CD4-positive, alpha-beta T cell treated with Interleukin-6 for 4 hours (primary cell): ENCODE data around the gene SSU72.
"Not testable (repeated sequence)": the region's sequence is repeated elsewhere in the genome, so short reads cannot be mapped to it uniquely, and the experiment has no call there.

Experiments
- DNase-seq: peaks from one replicate; pipeline ENCODE4 v3.0.0-alpha.2; 2020; ENCODE audit warnings: mixed read lengths

The SSU72 gene

DNA sequence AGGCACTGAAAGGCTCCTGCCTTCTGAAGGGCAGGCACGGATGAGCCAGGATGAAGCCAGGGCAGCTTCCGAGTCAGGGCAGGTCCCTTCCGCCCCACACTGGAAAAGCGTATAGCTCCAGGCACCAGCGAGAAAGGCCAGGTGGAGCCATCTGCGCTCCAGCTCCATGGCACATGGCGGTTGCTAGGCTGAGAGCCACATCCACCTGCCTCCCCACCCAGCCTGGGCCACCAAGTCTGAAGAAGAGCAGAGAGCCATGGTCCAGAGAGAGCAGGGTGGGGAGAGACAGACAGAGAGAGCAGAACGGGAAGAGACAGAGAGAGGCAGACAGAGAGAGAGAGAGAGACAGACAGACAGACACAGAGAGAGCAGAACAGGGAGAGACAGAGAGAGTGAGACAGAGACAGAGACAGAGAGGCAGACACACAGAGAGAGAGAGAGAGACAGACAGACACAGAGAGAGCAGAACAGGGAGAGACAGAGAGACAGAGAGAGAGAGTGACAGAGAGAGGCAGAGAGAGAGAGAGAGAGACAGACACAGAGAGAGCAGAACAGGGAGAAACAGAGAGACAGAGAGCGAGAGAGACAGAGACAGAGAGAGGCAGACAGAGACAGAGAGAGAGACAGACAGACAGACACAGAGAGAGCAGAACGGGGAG lies 20.1 kb upstream of the SSU72 start:
- DNase-seq, result no peak

DNA sequence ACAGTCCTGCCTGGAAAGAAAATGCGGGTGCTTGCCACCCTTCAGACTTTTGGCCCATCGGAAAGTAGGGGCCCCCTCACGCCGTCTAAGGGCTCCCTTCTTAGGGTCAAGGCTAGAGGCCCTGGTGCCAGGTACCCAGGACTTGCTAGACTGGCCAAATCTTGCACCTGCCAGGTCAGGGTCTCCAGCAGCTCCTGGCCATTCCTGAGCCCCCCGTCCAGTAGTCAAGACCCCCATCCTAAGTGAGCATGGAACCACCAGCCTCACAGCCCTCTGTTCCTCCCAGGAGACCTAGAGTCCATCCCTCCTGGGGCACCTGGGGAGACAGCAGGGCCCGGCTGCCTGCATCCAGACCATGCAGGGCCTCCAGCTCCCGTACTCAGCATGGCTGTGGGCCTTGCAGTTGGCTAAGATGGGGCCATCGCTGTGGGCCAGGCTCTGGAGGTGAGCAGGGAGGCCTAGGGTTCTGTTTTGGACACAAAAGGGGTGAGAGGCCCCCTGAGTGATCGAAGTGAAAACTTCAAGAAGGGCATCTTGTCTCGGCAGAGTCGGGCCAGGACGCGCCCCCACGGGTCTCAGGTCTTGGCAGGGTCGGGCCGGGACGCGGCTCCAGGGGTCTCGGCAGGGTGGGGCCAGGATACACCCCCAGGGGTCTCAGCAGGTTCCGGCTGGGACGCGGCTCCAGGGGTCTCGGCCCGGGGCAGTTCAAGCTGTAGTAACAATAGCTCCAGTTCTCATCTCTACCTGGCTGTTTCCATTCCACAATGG lies 19.4 kb upstream of the SSU72 start:
- no peak for DNase-seq

DNA sequence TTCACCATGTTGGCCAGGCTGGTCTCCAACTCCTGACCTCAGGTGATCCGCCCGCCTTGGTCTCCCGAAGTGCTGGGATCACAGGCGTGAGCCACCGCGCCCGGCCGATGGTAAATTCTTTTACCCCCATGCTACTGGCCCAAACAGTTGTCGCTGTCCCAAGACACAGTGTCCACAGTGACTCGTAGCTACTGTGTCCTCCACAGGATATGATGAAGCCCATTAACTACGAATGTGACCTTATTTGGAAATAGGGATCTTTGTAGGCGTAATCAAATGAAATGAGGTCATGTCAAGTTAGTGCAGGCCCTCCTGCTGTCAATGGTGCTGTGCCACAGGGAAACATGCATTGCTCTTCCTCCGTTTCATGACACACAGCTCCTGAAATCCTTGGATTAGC lies 16.8 kb upstream of the SSU72 start:
- no peak for DNase-seq

DNA sequence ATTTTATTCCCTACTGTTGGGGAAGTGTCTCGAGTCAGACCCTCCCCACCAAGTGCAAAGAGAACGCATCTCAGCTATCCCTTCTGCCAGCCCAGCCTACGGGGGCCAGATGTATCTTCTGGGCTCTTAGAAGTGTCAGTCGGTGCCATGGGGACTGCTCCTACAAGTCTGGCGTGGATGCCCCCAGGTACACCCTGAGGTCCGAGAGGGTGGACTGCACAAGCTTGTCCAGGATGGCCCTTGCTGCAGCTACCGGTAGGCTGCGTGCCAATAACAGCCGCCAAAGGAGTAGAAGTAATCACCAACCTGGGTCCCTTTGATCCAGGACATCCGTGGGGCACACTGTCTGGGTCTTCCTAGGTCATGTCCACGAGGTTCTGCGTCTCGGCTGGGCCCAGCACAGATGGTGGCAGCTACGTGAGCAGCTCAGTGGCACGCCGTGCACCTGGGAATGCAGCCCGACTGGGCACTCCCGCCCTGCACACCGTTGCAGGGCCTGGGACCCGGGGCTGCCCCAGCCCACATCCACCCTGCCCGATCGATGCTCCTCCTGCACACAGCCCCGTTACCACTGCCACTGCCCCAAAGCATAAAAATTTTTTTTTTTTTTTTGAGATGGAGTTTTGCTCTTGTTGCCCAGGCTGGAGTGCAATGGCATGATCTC lies 8.8 kb upstream of the SSU72 start:
- no peak for DNase-seq

DNA sequence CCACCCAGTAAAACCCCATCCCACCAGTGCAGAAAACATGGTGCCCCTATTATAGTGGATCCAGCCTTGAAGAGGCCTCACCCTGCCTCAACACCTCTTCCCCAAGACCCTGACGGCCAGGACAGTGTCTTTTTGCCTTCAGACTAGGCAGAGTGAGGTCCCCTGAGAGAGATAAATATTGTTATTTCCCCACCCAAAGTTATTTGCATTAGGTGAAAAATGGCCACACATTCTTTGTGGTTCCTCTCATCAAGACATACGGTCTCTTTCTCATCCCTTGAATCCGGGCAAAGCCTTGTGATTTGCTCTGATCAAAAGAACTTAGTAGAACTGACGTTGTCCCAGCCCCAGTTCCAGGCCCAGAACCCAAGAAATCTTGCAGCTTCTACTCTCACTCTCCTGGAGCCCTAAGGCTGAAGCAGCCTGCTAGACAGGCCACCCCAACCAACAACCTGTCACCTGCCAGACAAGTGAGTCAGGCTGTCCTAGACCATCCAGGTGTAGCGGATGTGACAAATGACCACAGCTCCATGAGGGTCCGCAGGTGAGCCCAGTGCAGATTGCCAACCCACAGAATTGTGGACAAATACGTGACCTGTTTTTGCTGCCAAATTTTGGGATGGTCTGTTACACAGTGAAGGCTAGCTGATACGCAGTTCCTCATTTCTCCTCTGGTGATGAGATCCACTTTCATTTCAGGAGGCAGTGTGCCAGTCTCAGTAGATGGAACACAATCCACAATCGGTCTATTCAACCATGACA lies 8.1 kb upstream of the SSU72 start:
- no peak for DNase-seq

DNA sequence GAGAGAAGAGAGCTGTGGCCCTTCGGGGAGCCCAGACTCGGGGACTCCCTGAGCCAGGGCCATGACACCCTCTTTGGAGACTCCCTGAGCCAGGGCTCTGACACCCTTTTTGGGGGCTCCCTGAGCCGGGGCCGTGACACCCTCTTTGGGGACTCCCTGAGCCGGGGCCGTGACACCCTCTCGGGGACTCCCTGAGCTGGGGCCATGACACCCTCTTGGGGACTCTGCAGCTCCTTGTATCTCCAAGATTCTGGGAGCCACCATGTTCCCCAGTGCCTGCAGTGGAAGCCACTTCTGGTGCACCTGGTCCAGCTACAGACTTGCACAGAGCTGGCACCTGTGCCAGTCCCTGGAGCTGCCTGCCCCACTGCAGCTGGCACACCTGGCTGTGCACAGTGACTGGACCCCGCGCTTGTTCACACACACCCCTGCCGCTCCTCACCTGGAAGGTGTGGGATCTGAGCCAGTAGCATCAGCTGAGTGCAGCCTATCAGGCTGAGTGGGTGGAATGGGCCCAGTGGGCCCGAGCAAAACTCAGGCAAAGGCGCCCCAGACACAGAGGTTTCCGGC lies 3.8 kb upstream of the SSU72 start:
- DNase-seq, result no peak

DNA sequence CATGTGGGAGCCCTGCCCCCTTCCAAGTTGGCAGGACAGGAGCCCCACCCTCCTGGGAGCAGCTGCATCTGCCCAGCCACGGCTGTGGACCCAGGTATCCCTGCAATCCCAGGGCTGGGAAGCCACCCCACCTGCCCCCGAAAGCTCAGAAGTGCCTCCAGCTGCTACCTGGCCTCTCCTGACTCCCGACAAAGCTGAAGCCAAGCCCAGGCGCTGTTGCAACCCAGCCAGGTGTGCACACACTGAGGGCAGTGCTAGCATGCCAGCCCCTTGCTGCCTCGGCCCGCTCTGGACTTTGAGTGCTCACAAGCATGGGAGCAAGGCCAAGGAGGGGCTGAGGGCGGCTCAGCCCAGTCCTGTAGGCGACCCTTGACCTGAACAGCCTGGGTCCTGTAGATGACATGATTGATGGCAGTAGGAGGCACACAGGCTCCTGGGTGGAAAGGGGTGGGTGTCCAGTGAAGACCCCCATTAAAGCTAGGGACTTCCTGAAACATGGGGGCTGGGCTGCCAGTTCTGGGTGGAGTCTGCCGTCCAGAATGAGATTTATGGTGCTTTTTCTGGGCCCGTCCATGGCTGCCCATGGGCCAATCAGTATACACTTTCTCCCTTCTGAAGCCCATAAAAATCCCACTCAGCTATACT lies 2.8 kb upstream of the SSU72 start:
- no peak for DNase-seq

DNA sequence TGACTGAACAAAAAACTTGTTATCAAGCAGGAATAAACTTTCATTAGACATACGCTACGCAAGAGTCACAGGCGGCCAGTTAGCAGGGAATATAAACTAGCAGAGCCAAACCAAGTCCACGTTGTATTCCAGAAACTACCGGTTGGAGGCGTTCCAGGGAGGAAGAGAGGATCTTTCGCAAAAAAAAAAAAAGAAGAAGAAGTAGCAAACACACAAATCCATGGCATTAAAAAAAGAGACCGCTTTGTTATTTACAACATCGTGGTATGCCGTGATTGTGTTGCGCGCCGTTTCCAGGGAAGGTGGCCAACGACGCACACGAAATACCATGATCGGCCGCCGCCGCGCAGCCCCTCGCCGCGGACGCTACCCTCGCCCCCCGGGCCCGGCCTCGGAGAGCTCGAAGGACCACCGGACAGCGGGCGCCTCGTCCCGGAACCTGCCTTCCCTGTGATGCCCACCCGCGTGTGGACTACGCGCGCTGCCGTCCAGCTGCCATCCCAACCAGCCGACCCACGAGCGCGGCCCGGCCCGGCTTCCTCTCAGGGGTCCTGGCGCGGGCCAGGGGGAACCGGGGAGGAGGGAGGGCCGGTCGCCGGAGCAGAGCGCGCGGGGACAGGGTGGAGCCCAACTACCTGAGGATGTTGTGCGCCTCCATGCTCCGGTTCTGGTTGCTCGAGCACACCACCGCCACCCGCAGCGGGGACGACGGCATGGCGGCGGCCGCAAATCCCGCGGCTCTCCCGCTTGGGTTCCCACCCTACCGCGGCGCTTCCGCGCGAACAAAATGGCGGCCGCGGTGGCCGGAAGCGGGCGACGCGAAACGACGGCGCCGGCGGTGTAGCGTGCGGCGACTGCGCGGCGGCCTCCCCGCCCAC lies 581 bp downstream of the SSU72 start:
- DNase-seq, result peak; percentile 70

DNA sequence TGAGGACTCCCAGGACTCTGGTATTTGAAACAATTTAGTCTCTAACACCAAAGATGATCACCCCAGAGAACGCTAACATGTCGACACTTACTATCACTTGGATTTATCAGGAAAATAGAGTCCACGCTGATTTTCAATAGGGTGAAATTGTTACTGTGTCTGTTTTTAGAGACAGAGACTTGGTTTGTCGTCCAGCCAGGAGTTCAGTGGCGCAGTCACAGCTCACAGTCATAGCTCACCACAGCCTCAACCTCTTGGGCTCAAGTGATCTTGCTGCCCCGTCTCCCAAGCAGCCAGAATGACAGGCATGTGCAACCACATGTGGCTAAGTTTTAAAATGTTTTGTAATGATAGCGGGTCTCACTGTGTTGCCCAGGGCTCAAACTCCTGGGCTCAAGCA lies 5.3 kb downstream of the SSU72 start:
- DNase-seq, result no peak

DNA sequence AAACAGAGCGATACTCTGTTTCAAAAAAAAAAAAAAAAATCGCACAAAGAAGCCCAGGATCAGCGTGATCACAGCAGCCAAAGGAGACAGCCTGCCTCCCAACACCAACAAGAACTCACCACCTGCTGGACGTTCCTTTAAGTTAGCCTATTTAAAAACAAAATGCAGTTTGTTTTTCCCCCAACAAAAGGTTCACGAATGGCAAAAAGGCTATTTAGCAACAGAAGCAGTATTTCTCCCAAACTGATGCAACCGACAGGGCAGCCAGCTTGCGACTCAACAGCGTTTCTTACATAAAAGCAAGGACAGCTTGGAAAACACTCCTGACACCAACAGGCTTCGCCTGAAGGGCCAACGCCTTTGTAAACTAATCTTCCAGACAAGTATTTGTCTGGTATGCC lies 6.8 kb downstream of the SSU72 start:
- DNase-seq, result no peak

DNA sequence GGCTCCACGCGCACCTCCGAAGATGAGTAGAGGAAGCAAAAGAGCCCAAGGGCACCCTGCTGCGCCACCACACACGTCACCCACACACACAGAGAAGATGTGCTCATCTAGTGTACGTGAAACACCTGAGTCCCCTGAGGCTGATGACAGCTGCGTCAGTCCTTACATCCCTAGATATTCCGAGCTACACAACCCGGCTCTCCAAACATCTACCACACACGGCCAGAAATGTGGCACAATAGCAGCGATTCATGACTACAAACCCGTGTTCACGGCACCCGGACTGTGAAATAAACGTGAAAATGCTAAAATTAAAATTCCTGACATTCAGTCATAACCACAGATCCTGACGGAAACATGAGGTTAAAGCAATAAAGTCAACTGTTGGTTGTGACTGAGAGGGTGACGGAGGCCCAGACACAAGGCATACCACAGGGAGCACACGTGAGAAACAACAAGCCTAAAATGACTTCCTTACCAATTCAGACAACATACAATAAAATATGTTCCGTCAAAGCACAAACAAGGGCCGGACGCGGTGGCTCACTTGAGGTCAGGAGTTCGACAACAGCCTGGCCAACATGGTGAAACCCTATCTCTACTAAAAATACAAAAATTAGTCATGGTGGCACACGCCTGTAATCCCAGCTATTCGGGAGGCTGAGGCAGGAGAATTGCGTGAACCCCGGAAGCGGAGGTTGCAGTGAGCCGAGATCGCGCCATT lies 7.3 kb downstream of the SSU72 start:
- no peak for DNase-seq

DNA sequence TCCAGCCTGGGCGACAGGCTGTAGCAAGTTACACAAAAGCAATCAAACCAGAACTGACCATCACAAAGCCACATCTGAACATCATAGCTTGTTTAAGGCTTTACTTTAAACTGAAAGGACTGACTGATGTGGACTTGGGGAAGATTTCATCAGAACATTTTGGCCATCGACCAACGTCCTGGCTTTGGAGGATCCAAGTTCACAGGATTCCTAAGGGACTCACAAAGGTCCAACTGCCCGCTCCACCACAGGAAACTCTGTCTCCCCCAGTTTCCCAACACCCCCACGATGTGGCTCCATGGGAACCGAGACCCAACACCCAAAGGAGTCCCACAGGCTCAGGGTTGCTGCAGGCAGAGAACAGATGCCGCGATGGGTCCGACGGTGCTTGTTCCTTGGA lies 9.3 kb downstream of the SSU72 start:
- no peak for DNase-seq

DNA sequence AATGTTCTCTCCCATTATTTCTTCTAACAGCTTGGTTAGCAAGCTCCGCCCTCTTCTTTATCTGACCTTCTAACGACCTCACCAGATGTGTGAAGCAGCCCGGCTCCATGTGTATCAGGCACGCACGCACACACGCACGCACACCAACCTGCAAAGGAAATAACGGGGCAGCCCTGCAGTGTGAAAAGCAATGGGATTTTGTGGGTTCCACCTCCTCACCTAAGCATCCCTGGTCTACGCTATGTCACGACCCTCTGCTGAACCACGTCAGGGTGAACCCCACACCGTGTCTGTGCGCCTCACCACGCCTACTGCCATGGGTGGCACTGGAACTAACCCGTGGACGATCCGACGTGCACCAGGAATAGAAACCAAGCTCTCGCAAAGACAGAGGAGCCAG lies 10.4 kb downstream of the SSU72 start:
- DNase-seq, result no peak

DNA sequence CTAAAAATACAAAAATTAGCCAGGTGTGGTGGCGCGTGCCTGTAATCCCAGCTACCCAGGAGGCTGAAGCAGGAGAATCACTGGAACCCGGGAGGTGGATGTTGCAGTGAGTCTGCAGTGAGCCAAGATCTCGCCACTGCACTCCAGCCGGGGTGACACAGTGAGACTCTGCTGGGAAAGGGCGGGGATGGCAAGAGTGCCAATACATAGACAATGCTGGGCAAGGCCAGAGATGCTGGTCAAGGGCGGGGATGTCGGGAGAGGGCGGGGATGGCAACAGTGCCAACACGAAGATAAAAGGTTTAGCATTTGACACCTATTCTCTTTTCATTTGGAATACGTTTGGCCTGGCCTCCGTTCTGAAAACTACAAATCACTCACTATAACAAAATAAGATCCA lies 11.0 kb downstream of the SSU72 start:
- no peak for DNase-seq

DNA sequence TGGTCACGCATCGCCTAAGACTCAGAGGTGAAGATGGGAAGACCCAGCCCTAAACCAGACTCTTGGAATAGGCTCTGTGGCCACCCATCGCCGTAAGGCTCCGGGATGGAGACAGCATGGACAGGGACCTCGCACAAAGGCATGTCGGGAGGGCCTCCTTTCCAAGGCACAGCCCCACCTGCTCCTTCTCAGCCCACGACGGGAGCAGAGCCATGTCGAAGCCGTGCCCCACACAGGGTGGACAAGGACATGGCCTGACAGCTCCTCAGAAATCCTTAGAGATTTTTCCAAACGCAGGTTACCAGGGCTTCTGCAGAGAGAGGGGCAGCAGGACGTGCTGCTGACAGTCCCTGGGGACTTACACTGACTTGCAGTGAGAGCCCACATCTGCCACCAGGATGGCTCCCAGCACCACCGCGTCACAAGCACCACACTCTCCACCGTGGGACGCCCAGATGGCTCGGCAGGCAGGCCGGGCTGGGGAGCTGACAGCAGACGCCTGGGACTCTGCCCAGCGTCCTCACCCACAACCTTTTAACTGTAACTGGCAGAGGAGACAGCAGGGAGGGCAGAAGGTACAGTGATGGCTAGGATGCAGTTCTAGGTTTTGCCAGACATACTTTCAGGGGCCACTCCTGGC lies 12.0 kb downstream of the SSU72 start:
- DNase-seq, result no peak

DNA sequence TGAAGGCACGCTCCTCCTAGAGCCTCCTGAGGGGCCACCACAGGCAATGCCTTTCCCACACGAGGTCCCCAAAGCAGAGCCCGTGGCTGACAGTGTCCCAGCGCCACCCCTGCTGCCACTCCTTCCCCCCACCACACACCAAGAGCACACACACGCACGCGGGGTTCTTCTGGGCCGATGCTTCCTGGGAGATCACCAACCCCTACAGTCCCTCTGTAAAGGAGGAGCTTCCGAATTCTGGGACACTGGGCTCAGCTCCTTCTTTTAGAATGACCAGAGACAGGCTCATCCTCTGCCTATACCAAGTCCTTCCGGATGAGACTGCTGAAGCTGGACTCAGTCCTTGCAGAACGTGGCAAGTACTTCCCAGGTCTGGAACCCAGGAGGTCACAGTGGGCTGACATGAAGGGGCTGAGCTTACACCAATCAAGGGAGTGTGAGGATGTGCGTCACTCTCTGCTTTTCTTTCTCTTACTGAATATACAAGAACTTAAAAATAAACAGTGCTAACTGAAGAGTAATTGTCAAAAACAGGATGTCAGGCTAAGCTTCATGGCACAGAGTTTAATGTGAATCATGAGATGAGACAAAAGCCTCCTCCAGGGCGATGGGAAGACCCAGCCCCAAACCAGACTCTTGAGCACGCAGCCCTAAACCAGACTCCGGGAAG lies 12.7 kb downstream of the SSU72 start:
- no peak for DNase-seq

DNA sequence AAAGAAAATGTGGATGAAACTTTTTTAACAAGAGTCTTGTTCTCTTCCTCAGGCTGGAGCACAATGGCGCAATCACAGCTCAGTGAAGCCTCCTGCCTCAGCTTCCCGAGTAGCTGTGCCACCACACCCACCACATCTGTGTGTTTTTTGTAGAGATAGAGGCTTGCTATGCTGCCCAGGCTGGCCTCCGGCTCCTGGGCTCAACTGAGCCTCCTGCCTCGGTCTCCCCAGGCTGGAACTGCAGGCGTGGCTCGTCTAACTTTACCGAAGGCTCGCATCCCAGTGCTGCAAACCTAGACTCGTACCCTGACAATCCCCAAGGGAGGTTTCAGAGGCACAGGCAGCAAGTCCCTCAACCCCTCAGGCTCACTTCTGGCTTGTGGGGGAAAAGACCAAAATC lies 14.5 kb downstream of the SSU72 start:
- no peak for DNase-seq

DNA sequence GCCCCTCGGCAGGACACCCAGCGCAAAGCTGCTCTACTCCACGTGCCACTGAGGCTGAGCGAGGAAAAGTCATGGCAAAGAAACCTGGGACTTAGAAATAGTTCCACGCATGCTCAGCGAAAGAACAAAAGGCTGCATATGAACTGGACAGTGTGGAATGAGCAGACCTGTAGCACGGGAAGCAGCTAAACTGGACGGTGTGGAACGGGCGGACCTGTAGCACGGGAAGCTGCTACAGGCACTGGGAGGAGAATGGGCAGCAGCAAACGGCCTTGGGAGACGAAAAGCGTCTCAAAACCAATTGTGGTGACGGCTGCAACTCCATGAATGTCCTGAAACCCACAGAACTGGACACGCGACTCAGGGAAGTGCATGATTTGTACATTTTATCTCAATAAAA lies 15.6 kb downstream of the SSU72 start:
- DNase-seq, result no peak

DNA sequence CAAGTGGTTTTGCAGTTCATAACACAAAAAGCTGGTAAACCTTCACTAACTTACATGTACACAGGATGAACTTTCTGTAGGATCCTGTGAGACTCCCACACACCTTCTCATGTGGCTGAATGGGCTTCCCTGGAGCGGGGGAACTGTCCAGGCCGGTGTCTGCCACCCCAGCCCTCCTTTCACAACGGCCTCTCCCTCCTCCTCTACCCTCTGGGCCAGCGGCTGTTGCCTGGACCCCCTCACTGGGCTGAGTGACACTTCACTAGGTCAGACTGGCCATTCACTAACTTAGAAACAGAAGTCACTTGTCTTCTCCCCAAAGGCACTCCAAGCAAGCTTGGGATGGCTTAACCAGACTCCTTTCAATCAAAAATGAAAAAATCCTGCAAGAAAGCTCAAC lies 16.1 kb downstream of the SSU72 start:
- no peak for DNase-seq

DNA sequence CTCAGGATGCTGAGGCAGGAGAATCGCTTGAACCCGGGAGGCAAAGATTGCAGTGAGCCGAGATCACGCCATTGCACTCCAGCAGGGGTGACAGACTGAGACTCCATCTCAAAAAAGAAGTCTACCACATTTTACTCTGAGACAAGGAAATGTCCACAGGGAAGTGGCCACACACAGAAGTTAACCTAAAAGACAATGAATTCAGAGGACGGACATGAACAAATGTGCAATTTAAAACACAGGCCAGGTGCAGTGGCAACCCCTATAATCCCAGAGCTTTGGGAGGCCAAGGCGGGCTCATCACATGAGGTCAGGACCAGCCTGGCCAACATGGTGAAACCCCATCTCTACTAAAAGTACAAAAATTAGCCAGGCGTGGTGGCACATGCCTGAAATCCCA lies 17.0 kb downstream of the SSU72 start:
- not testable (repeated sequence) for DNase-seq
